ENCODE results near the gene PRKAG1.

PRKAG1 gene

GRCh38 chr12:48982397-48983080 lies 36.0 kb downstream of the PRKAG1 start:
- no peak for DNase-seq (ENCODE audit: low read depth, low spot score)

- no peak for DNase-seq (ENCODE audit: low read depth, low spot score)
Measured at GRCh38 chr12:48981757-48982157, 36.8 kb downstream of the PRKAG1 start.

- DNase-seq (ENCODE audit: low read depth, low spot score), result no peak
Measured at GRCh38 chr12:48980953-48981756, 37.4 kb downstream of the PRKAG1 start.

- no peak for DNase-seq (ENCODE audit: low read depth, low spot score)
Measured at GRCh38 chr12:48980389-48980952, 38.1 kb downstream of the PRKAG1 start.

GRCh38 chr12:48979602-48980388 lies 38.8 kb downstream of the PRKAG1 start:
- no peak for DNase-seq (ENCODE audit: low read depth, low spot score)

- no peak for DNase-seq (ENCODE audit: low read depth, low spot score)
Measured at GRCh38 chr12:48978741-48979601, 39.6 kb downstream of the PRKAG1 start.

- no peak for DNase-seq (ENCODE audit: low read depth, low spot score)
Measured at GRCh38 chr12:48978291-48978740, 40.3 kb downstream of the PRKAG1 start, which contains the start of gene WNT1. TSS of gene WNT1 (plus strand) at chr12:48978322. CDS start at chr12:48978651, 329 bp downstream.

- DNase-seq (ENCODE audit: low read depth, low spot score), result no peak
Measured at GRCh38 chr12:48977290-48978281, 41.0 kb downstream of the PRKAG1 start.

- no peak for DNase-seq (ENCODE audit: low read depth, low spot score)
Measured at GRCh38 chr12:48973941-48974673, 44.5 kb downstream of the PRKAG1 start.

- DNase-seq (ENCODE audit: low read depth, low spot score), result no peak
Measured at GRCh38 chr12:48973531-48973930, 45.0 kb downstream of the PRKAG1 start.

GRCh38 chr12:48972952-48973483 lies 45.6 kb downstream of the PRKAG1 start:
- no peak for DNase-seq (ENCODE audit: low read depth, low spot score)

GRCh38 chr12:48972213-48972951 lies 46.2 kb downstream of the PRKAG1 start:
- no peak for DNase-seq (ENCODE audit: low read depth, low spot score)

- DNase-seq (ENCODE audit: low read depth, low spot score), result no peak
Measured at GRCh38 chr12:48970702-48971334, 47.8 kb downstream of the PRKAG1 start.

GRCh38 chr12:48969833-48970701 lies 48.5 kb downstream of the PRKAG1 start:
- DNase-seq (ENCODE audit: low read depth, low spot score), result no peak

GRCh38 chr12:48969160-48969771 lies 49.3 kb downstream of the PRKAG1 start:
- DNase-seq (ENCODE audit: low read depth, low spot score), result no peak

- no peak for DNase-seq (ENCODE audit: low read depth, low spot score)
Measured at GRCh38 chr12:48968467-48968866, 50.1 kb downstream of the PRKAG1 start.
